SK-N-SH treated with all-trans-retinoic acid at 6 μM for 48 hours (cell line): ENCODE measurements around the gene COL23A1.

ENCODE experiments used
- PPARA ChIP-seq: fragments of 250-450 bp; sonication (Bioruptor Pico); IDR thresholded peaks from 2 replicates; pipeline ENCODE4 v1.5.0; 2020; ENCODE audit warnings: mild to moderate bottlenecking, borderline replicate concordance
- RARB ChIP-seq: fragments of 250-450 bp; sonication (Bioruptor Pico); IDR thresholded peaks from 2 replicates; pipeline ENCODE4 v1.8.0; 2021; ENCODE audit warnings: mild to moderate bottlenecking, moderate library complexity
- TOX ChIP-seq: fragments of 250-450 bp; sonication (Bioruptor Pico); IDR thresholded peaks from 2 replicates; pipeline ENCODE4 v1.8.0; 2021; ENCODE audit warnings: mild to moderate bottlenecking, moderate library complexity, borderline replicate concordance
- ZFP3 ChIP-seq: fragments of 250-450 bp; sonication (Bioruptor Pico); IDR thresholded peaks from 2 replicates; pipeline ENCODE4 v1.5.0; 2020; ENCODE audit warnings: mild to moderate bottlenecking, moderate library complexity
- ZFP30 ChIP-seq: fragments of 450-650 bp; formaldehyde crosslinking; IDR thresholded peaks from 2 replicates; pipeline ENCODE4 v1.5.0; 2022; ENCODE audit warnings: mild to moderate bottlenecking, moderate library complexity
- ZNF70 ChIP-seq: fragments of 450-650 bp; formaldehyde crosslinking; IDR thresholded peaks from 2 replicates; pipeline ENCODE4 v1.5.0; 2020; ENCODE audit warnings: mild to moderate bottlenecking, moderate library complexity

DNA sequence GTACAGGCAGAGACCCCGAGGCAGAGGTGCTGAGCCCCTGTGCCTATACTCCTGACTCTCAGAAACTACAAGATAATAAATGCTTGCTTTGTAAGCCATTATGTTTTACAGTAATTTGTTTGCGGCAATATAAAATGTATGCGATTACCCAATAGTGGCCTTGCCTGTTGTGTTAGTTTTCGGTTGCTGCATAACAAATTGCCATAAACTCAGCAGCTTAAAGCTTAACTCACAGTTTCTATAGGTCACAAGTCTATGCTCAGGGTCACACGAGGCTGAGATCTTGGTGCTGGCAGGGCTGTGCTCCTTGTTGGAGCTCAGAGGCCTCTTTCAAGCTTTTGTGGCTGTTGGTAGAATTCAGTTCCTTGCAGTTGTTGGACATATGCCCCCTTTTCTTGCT lies 114.8 kb downstream of the COL23A1 start:
- TF ChIP-seq RARB (CRISPR knock-in tag) (no peak), PPARA (CRISPR knock-in tag) (no peak), TOX (CRISPR knock-in tag) (no peak), ZNF70 (no peak), ZFP3 (CRISPR knock-in tag) (no peak), ZFP30 (CRISPR knock-in tag) (no peak)
